ENCODE measurements around the gene MOGAT2. TPM values are rescaled to one million over a fixed set of nuclear protein-coding genes. Genes with fewer than 3 reads are reported as not detected.
A peak's percentile ranks its signal among the peaks of the same experiment; 100 is the strongest.

The MOGAT2 gene
- total RNA-seq, 2 donors from 2014 or later, result not detected

DNA sequence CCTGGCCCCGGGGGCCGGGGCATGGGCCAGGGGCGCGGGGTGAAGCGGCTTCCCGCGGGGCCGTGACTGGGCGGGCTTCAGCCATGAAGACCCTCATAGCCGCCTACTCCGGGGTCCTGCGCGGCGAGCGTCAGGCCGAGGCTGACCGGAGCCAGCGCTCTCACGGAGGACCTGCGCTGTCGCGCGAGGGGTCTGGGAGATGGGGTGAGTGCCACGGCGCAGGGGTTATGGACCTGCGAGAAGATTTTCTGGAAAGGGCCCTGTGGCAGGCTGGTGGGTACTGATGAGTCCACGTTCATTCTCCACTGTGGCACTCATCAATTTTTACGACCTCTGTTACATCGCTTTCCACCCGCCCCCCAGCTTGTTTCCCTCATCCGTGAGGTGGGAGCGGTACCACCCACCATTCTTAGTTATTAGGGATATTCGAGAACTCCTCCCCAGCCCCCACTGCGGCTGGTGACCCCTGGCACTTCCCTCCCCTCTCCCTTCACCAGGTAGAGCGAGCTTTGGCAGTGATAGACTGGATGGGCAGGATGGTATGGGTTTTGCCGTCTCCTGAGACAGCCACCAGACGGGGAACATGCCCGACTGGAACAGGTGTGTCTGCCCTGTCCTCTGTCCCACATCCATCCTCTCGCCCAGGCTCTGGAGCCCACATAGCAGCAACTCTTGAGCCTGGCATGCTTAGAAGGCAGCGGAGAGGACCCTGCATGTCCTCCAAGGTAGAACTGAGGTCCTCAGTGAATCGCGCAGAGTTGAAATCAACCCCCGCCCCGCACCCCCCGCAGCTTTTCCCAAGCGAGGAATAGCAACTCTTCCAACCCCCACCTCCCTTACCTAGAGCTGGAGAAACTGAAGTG is 51.5 kb downstream of the MOGAT2 start:
- TF ChIP-seq, protein P1, sequence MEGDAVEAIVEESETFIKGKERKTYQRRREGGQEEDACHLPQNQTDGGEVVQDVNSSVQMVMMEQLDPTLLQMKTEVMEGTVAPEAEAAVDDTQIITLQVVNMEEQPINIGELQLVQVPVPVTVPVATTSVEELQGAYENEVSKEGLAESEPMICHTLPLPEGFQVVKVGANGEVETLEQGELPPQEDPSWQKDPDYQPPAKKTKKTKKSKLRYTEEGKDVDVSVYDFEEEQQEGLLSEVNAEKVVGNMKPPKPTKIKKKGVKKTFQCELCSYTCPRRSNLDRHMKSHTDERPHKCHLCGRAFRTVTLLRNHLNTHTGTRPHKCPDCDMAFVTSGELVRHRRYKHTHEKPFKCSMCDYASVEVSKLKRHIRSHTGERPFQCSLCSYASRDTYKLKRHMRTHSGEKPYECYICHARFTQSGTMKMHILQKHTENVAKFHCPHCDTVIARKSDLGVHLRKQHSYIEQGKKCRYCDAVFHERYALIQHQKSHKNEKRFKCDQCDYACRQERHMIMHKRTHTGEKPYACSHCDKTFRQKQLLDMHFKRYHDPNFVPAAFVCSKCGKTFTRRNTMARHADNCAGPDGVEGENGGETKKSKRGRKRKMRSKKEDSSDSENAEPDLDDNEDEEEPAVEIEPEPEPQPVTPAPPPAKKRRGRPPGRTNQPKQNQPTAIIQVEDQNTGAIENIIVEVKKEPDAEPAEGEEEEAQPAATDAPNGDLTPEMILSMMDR (IDR thresholded peaks at IDR 0.05), result no peak

DNA sequence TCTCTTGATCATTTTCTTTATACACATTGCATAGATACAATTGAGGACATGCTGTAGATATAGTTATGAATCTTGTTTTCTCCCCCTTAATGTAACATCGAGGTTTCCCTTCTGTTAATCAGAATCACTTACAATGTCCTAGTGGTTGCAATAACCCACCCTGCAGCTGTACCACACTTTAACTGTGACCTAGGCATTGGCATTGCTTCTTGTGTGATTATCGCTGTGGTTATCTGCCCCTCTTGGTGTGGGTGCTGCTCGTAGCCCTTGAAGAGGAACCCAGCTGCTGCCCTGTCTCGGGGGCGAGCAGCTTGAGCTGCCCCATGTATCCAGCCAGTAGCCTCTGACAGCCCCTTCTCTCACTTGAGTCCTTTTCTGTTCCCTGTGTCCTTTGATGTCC is 52.5 kb downstream of the MOGAT2 start:
- no peaks in the 10 kb centered on the region for H3K27me3 ChIP-seq (replicated peaks; ENCODE audit: insufficient read depth)
- H3K27ac ChIP-seq, result no peak overlapping the region
- no peak for DNase-seq (ENCODE audit: low spot score)
- H3K36me3 ChIP-seq, result no peaks in the 10 kb centered on the region
- no peak for ATAC-seq (ENCODE audit: insufficient number of reproducible peaks, low FRiP score, low read depth)
- H3K4me3 ChIP-seq, result no peak overlapping the region
- no peaks in the 10 kb centered on the region for H3K9me3 ChIP-seq
- TF ChIP-seq, protein P1 (IDR thresholded peaks at IDR 0.05), result no peak
- H3K4me1 ChIP-seq (ENCODE audit: control insufficient read depth in 1 of 2, low read depth in 2 of 2), result peaks cover 6 to 22% of the 10 kb centered on the region in 2 donors

More for the DNA sequence above, 51.5 kb downstream of the MOGAT2 start:
- no peaks in the 10 kb centered on the region for H3K9me3 ChIP-seq
- peak overlapping the region; percentile 73 for H3K4me3 ChIP-seq
- DNase-seq (ENCODE audit: low spot score) (no peak), ATAC-seq (ENCODE audit: insufficient number of reproducible peaks, low FRiP score, low read depth) (no peak)
- H3K27ac ChIP-seq, result peak overlapping the region in 1 of 2 donors; percentile 5
- peaks cover 6 to 22% of the 10 kb centered on the region in 2 donors for H3K4me1 ChIP-seq (ENCODE audit: control insufficient read depth in 1 of 2, low read depth in 2 of 2)
- no peaks in the 10 kb centered on the region for H3K36me3 ChIP-seq
- H3K27me3 ChIP-seq (replicated peaks; ENCODE audit: insufficient read depth), result no peaks in the 10 kb centered on the region

DNA sequence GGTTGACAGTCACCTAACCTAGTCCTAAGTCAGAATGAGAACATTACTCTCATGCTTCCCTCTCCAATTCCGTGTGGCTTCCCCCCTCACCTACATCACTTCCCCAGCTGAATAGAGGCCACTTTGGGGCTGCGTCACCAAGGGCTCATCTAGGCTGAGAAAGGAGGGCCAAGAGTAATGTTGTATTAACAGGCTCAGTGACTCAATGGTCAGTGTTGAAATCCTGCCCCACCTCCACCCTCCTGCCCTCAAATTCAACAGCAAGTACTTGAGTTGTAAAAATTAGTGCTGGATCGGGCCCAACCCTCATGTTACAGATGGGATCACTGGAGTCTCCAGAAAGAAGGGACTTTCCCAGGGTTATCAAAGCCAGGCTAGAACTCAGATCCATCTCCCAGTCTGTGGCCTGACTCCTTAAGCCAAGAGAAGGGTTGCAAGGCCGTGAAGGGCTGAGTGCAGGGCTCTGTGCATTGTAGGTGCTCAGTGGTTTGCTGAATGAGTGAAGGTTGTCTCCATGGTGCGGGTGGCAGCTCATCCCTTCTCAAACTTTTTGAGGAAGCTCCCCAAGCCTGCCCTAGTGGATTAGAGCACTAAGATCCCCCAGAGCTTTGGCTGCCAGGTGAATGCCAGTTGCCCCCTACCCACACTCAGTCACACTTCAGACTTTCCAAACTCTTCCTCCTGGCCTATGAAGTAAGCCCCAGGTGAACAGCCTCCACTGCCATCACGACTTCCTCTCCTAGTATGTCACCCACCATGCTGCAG is 54.2 kb downstream of the MOGAT2 start:
- TF ChIP-seq, protein P1 (IDR thresholded peaks at IDR 0.05), result no peak
- no peak overlapping the region for H3K27ac ChIP-seq
- no peaks in the 10 kb centered on the region for H3K27me3 ChIP-seq (replicated peaks; ENCODE audit: insufficient read depth)
- DNase-seq (ENCODE audit: low spot score) (peak; percentile 14), ATAC-seq (ENCODE audit: insufficient number of reproducible peaks, low FRiP score, low read depth) (no peak)
- peaks cover 6 to 22% of the 10 kb centered on the region in 2 donors for H3K4me1 ChIP-seq (ENCODE audit: control insufficient read depth in 1 of 2, low read depth in 2 of 2)
- H3K36me3 ChIP-seq, result no peaks in the 10 kb centered on the region
- H3K4me3 ChIP-seq, result no peak overlapping the region
- H3K9me3 ChIP-seq, result no peaks in the 10 kb centered on the region

DNA sequence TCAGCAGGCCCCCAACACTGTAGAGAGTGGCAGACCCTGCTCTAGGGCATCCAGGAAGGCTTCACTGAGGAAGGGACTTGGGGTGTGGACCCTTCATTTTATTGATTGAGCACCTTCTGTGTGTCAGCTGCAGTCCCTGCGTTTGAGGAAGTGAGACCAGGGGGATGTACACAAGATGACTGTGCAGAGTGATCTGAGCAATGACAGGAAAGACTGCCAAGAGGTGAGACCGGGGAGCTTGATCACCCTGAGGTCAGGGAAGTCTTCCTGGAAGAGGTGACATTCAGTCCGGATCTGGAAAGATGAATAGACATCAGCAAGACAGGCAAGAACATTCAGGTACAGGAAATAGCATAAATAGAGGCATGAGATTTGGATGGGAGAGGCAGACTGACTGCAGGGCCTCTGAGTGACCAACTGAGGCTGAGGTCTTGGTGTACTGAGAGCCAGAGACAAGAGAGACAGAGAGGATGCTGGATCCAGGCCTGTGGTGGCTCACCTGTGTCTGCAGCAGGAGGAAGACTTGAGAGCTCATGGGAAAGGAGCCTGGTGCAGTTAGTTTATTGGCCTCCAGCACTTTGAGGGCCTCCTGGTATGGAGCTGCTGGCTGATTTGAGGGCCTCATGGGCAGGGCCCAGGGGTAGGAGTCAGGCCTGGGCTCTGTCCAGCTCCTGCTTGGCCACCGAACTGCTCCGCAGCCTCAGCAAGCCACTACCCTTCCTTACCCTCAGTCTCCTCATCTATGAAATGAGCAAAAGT is 56.1 kb downstream of the MOGAT2 start:
- H3K4me1 ChIP-seq (ENCODE audit: control insufficient read depth in 1 of 2, low read depth in 2 of 2), result peaks cover 1 to 9% of the 10 kb centered on the region in 2 donors
- H3K36me3 ChIP-seq, result no peaks in the 10 kb centered on the region
- H3K27ac ChIP-seq, result no peak overlapping the region
- H3K4me3 ChIP-seq, result no peak overlapping the region
- H3K27me3 ChIP-seq (replicated peaks; ENCODE audit: insufficient read depth), result no peaks in the 10 kb centered on the region
- TF ChIP-seq, protein P1 (IDR thresholded peaks at IDR 0.05), result no peak
- DNase-seq (ENCODE audit: low spot score) (no peak), ATAC-seq (ENCODE audit: insufficient number of reproducible peaks, low FRiP score, low read depth) (no peak)
- no peaks in the 10 kb centered on the region for H3K9me3 ChIP-seq
